CD4-positive, alpha-beta T cell treated with Interferon gamma for 1 hour (primary cell): ENCODE results near the gene ZBTB44.

Experiments
- DNase-seq: peaks from one replicate; pipeline ENCODE4 v3.0.0-alpha.2; 2020

ZBTB44 gene

GRCh38 chr11:130213143-130213978, 101.4 kb downstream of the ZBTB44 start:
- peak; percentile 58 for DNase-seq

- no peak for DNase-seq
Measured at GRCh38 chr11:130212431-130212961, 102.2 kb downstream of the ZBTB44 start.

GRCh38 chr11:130211781-130212401, 102.8 kb downstream of the ZBTB44 start:
- no peak for DNase-seq

GRCh38 chr11:130211144-130211543, 103.6 kb downstream of the ZBTB44 start:
- no peak for DNase-seq

- no peak for DNase-seq
Measured at GRCh38 chr11:130209954-130210854, 104.5 kb downstream of the ZBTB44 start.

- no peak for DNase-seq
Measured at GRCh38 chr11:130209128-130209932, 105.4 kb downstream of the ZBTB44 start.

GRCh38 chr11:130208241-130209127, 106.2 kb downstream of the ZBTB44 start:
- DNase-seq = no peak

GRCh38 chr11:130206141-130206540, 108.6 kb downstream of the ZBTB44 start:
- DNase-seq = no peak

- no peak for DNase-seq
Measured at GRCh38 chr11:130204703-130205095, 110.0 kb downstream of the ZBTB44 start.

- DNase-seq = no peak
Measured at GRCh38 chr11:130203766-130204702, 110.7 kb downstream of the ZBTB44 start.

GRCh38 chr11:130202818-130203689, 111.7 kb downstream of the ZBTB44 start:
- DNase-seq = no peak

GRCh38 chr11:130202009-130202817, 112.5 kb downstream of the ZBTB44 start:
- DNase-seq = no peak

- no peak for DNase-seq
Measured at GRCh38 chr11:130201026-130201425, 113.7 kb downstream of the ZBTB44 start.

- DNase-seq = no peak
Measured at GRCh38 chr11:130199792-130200191, 114.9 kb downstream of the ZBTB44 start.

- DNase-seq = no peak
Measured at GRCh38 chr11:130198964-130199363, 115.8 kb downstream of the ZBTB44 start.

- DNase-seq = no peak
Measured at GRCh38 chr11:130198292-130198691, 116.4 kb downstream of the ZBTB44 start.

GRCh38 chr11:130197386-130198035, 117.2 kb downstream of the ZBTB44 start:
- DNase-seq = no peak
